ENCODE results near the gene NUFIP1.
"Not testable (repeated sequence)": the region's sequence is repeated elsewhere in the genome, so short reads cannot be mapped to it uniquely, and the experiment has no call there.

Gene NUFIP1

GRCh38 chr13:44899967-44900366 is 89.3 kb downstream of the NUFIP1 start:
- Histone ChIP-seq H4K8ac (ENCODE audit: low read depth, low read length) (no peak overlapping the region), H2AK5ac (ENCODE audit: low read depth, low read length) (no peak overlapping the region), H4K91ac (ENCODE audit: low read depth, low read length, poor library complexity) (no peak overlapping the region), H2AFZ (ENCODE audit: low read length) (no peak overlapping the region), H2BK15ac (ENCODE audit: low read length) (no peak overlapping the region), H3K4me3 (ENCODE audit: low read length in 2 of 2) (no peak overlapping the region), H3K27ac (replicated peaks; ENCODE audit: low read length) (no peak overlapping the region), H3K4me1 (ENCODE audit: control insufficient read depth in 2 of 2, insufficient read depth in 1 of 2, low read depth in 1 of 2, low read length in 2 of 2) (peaks cover 22 to 30% of the 10 kb centered on the region in 2 donors), H3K23ac (ENCODE audit: low read depth, low read length, poor library complexity) (no peak overlapping the region), H3K14ac (ENCODE audit: low read length) (no peak overlapping the region), H2BK120ac (ENCODE audit: low read depth, low read length) (no peak overlapping the region), H3K79me1 (ENCODE audit: low read depth, low read length) (no peaks in the 10 kb centered on the region), H3K27me3 (ENCODE audit: control insufficient read depth in 3 of 3, insufficient read depth in 3 of 3, low read depth in 1 of 3, low read length in 3 of 3) (no peaks in the 10 kb centered on the region), H3K9ac (ENCODE audit: low read depth, low read length, poor library complexity) (no peak overlapping the region), H3K18ac (ENCODE audit: low read length) (no peak overlapping the region), H3K36me3 (replicated peaks in 1 of 2; ENCODE audit: control insufficient read depth in 2 of 2, insufficient read depth in 2 of 2, low read length in 2 of 2) (no peaks in the 10 kb centered on the region), H3K4ac (ENCODE audit: low read length) (no peak overlapping the region), H2BK5ac (ENCODE audit: low read length) (no peak overlapping the region), H3K9me3 (replicated peaks in 1 of 2; ENCODE audit: control insufficient read depth in 2 of 2, insufficient read depth in 1 of 2, low read depth in 1 of 2, low read length in 2 of 2) (no peaks in the 10 kb centered on the region), H2BK12ac (ENCODE audit: low read length) (no peak overlapping the region), H3K4me2 (ENCODE audit: insufficient read depth, low read length, poor library complexity, severe bottlenecking) (no peak overlapping the region)
- no CpG with 5 or more reads among the region's 2 CpGs for WGBS, 2 donors (ENCODE audit: extremely low coverage in 2 of 2, insufficient read length in 2 of 2, insufficient replicate concordance in 1 of 2)
- no peak for DNase-seq (ENCODE audit: low spot score)

- WGBS, 2 donors (ENCODE audit: extremely low coverage in 2 of 2, insufficient read length in 2 of 2, insufficient replicate concordance in 1 of 2), result no CpG with 5 or more reads among the region's 2 CpGs
- H3K9me3 ChIP-seq (replicated peaks in 1 of 2; ENCODE audit: control insufficient read depth in 2 of 2, insufficient read depth in 1 of 2, low read depth in 1 of 2, low read length in 2 of 2); H3K4me3 ChIP-seq (ENCODE audit: low read length in 2 of 2); H3K9ac ChIP-seq (ENCODE audit: low read depth, low read length, poor library complexity); H3K4me2 ChIP-seq (ENCODE audit: insufficient read depth, low read length, poor library complexity, severe bottlenecking); H3K18ac ChIP-seq (ENCODE audit: low read length); H2BK120ac ChIP-seq (ENCODE audit: low read depth, low read length); H3K4ac ChIP-seq (ENCODE audit: low read length); H2AK5ac ChIP-seq (ENCODE audit: low read depth, low read length); H3K27me3 ChIP-seq (ENCODE audit: control insufficient read depth in 3 of 3, insufficient read depth in 3 of 3, low read depth in 1 of 3, low read length in 3 of 3); H3K14ac ChIP-seq (ENCODE audit: low read length); H3K36me3 ChIP-seq (replicated peaks in 1 of 2; ENCODE audit: control insufficient read depth in 2 of 2, insufficient read depth in 2 of 2, low read length in 2 of 2); H3K23ac ChIP-seq (ENCODE audit: low read depth, low read length, poor library complexity); H2BK15ac ChIP-seq (ENCODE audit: low read length); H2BK12ac ChIP-seq (ENCODE audit: low read length); DNase-seq (ENCODE audit: low spot score); H3K79me1 ChIP-seq (ENCODE audit: low read depth, low read length); H2AFZ ChIP-seq (ENCODE audit: low read length); H3K27ac ChIP-seq (replicated peaks; ENCODE audit: low read length); H2BK5ac ChIP-seq (ENCODE audit: low read length); H4K8ac ChIP-seq (ENCODE audit: low read depth, low read length); H4K91ac ChIP-seq (ENCODE audit: low read depth, low read length, poor library complexity): not testable (repeated sequence)
- peaks cover 11 to 18% of the 10 kb centered on the region in 2 donors for H3K4me1 ChIP-seq (ENCODE audit: control insufficient read depth in 2 of 2, insufficient read depth in 1 of 2, low read depth in 1 of 2, low read length in 2 of 2)
Measured at GRCh38 chr13:44898308-44898707, 91.0 kb downstream of the NUFIP1 start.

DNA sequence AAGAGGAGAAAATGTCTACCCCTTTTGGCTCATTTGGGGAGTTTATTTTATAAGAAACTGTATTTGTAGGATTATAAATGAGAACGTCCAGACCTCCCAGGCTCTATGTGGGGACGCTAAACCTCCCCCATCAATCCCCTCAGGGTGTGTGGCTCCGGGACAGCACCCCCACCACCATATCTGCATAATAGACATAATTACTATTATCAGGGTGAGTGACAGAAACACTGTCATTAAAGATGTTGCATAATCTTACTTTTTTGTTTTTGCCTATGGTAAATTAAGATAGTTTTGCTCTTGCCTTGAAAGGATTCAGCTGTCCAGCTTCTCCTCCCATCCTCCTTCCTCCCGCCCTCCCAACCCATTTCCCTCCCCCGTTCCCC is 93.3 kb downstream of the NUFIP1 start:
- Histone ChIP-seq H3K27me3 (ENCODE audit: control insufficient read depth in 3 of 3, insufficient read depth in 3 of 3, low read depth in 1 of 3, low read length in 3 of 3) (no peaks in the 10 kb centered on the region), H3K18ac (ENCODE audit: low read length) (no peak overlapping the region), H3K4ac (ENCODE audit: low read length) (no peak overlapping the region), H3K79me1 (ENCODE audit: low read depth, low read length) (no peaks in the 10 kb centered on the region), H3K9me3 (replicated peaks in 1 of 2; ENCODE audit: control insufficient read depth in 2 of 2, insufficient read depth in 1 of 2, low read depth in 1 of 2, low read length in 2 of 2) (no peaks in the 10 kb centered on the region), H3K4me1 (ENCODE audit: control insufficient read depth in 2 of 2, insufficient read depth in 1 of 2, low read depth in 1 of 2, low read length in 2 of 2) (peaks cover 4% of the 10 kb centered on the region in 2 donors), H3K23ac (ENCODE audit: low read depth, low read length, poor library complexity) (no peak overlapping the region), H3K14ac (ENCODE audit: low read length) (no peak overlapping the region), H3K4me2 (ENCODE audit: insufficient read depth, low read length, poor library complexity, severe bottlenecking) (no peak overlapping the region), H3K9ac (ENCODE audit: low read depth, low read length, poor library complexity) (no peak overlapping the region), H2BK15ac (ENCODE audit: low read length) (no peak overlapping the region), H3K36me3 (replicated peaks in 1 of 2; ENCODE audit: control insufficient read depth in 2 of 2, insufficient read depth in 2 of 2, low read length in 2 of 2) (no peaks in the 10 kb centered on the region), H2BK120ac (ENCODE audit: low read depth, low read length) (no peak overlapping the region), H2BK5ac (ENCODE audit: low read length) (no peak overlapping the region), H2AK5ac (ENCODE audit: low read depth, low read length) (no peak overlapping the region), H4K91ac (ENCODE audit: low read depth, low read length, poor library complexity) (no peak overlapping the region), H3K27ac (replicated peaks; ENCODE audit: low read length) (no peak overlapping the region), H3K4me3 (ENCODE audit: low read length in 2 of 2) (no peak overlapping the region), H2BK12ac (ENCODE audit: low read length) (no peak overlapping the region), H4K8ac (ENCODE audit: low read depth, low read length) (no peak overlapping the region), H2AFZ (ENCODE audit: low read length) (no peak overlapping the region)
- no peak for DNase-seq (ENCODE audit: low spot score)
- 100% methylated on average over 1 of the region's 5 CpGs; no CpG with 5 or more reads in 1 of the 2 donors for WGBS, 2 donors (ENCODE audit: extremely low coverage in 2 of 2, insufficient read length in 2 of 2, insufficient replicate concordance in 1 of 2)

DNA sequence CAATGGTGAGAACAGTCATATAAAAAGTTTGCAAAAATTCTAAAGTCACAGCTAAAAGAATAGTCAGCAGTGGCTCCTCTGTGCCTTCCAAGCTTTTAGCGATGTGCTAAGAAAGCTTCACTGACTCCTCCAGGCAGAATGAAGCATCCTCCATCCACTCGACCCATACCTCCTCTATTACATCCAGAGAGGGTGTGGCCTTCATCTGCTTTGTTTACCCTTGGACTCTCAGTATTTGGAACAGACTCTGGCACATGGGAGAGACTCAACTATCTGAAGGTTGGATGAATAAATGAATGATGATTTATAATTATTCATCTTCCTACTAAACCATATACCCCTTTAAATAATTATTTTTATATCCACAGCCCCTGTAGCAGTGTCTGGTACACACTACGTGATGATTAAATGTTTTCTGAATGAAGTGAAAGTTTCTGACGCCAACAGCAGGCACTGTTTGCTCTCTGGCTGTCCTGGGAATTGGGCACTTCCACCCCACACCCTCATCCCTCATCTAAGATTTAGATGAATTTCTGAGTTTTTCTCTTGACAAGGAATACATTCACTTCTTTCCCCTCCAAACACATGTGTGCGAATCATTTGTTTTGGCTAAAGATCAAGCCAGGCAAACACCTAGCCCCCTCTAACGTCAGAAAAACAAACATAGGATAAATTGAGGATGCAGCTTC is 93.9 kb downstream of the NUFIP1 start:
- Histone ChIP-seq H2BK120ac (ENCODE audit: low read depth, low read length) (no peak overlapping the region), H2BK15ac (ENCODE audit: low read length) (no peak overlapping the region), H3K36me3 (replicated peaks in 1 of 2; ENCODE audit: control insufficient read depth in 2 of 2, insufficient read depth in 2 of 2, low read length in 2 of 2) (no peaks in the 10 kb centered on the region), H4K91ac (ENCODE audit: low read depth, low read length, poor library complexity) (no peak overlapping the region), H3K4me3 (ENCODE audit: low read length in 2 of 2) (no peak overlapping the region), H2AK5ac (ENCODE audit: low read depth, low read length) (no peak overlapping the region), H3K4me2 (ENCODE audit: insufficient read depth, low read length, poor library complexity, severe bottlenecking) (no peak overlapping the region), H2BK5ac (ENCODE audit: low read length) (no peak overlapping the region), H2BK12ac (ENCODE audit: low read length) (no peak overlapping the region), H3K4me1 (ENCODE audit: control insufficient read depth in 2 of 2, insufficient read depth in 1 of 2, low read depth in 1 of 2, low read length in 2 of 2) (peaks cover 4% of the 10 kb centered on the region in 2 donors), H3K18ac (ENCODE audit: low read length) (no peak overlapping the region), H3K9me3 (replicated peaks in 1 of 2; ENCODE audit: control insufficient read depth in 2 of 2, insufficient read depth in 1 of 2, low read depth in 1 of 2, low read length in 2 of 2) (no peaks in the 10 kb centered on the region), H3K9ac (ENCODE audit: low read depth, low read length, poor library complexity) (no peak overlapping the region), H3K27me3 (ENCODE audit: control insufficient read depth in 3 of 3, insufficient read depth in 3 of 3, low read depth in 1 of 3, low read length in 3 of 3) (no peaks in the 10 kb centered on the region), H3K27ac (replicated peaks; ENCODE audit: low read length) (no peak overlapping the region), H4K8ac (ENCODE audit: low read depth, low read length) (no peak overlapping the region), H3K23ac (ENCODE audit: low read depth, low read length, poor library complexity) (no peak overlapping the region), H3K14ac (ENCODE audit: low read length) (no peak overlapping the region), H3K4ac (ENCODE audit: low read length) (no peak overlapping the region), H2AFZ (ENCODE audit: low read length) (no peak overlapping the region), H3K79me1 (ENCODE audit: low read depth, low read length) (no peaks in the 10 kb centered on the region)
- DNase-seq (ENCODE audit: low spot score), result no peak
- WGBS, 2 donors (ENCODE audit: extremely low coverage in 2 of 2, insufficient read length in 2 of 2, insufficient replicate concordance in 1 of 2), result no CpG with 5 or more reads among the region's 6 CpGs
